ENCODE data around the gene TBC1D8.

The TBC1D8 gene

GRCh38 chr2:101105654-101106053 is 45.5 kb downstream of the TBC1D8 start:
- Histone ChIP-seq H3K4me2 (ENCODE audit: low read length) (no peak overlapping the region), H3K9me2 (replicated peaks; ENCODE audit: control insufficient read depth, low read length) (no peaks in the 10 kb centered on the region), H4K20me1 (ENCODE audit: control insufficient read depth, insufficient read depth, low read depth, low read length) (no peaks in the 10 kb centered on the region), H3K27ac (ENCODE audit: low read depth, low read length) (no peak overlapping the region), H3K79me2 (ENCODE audit: control insufficient read depth, low read length) (no peaks in the 10 kb centered on the region), H3K4me3 (ENCODE audit: low read length) (no peak overlapping the region), H3F3A (ENCODE audit: control insufficient read depth, insufficient read depth) (no peaks in the 10 kb centered on the region), H3K4me1 (ENCODE audit: control insufficient read depth, low read length) (no peaks in the 10 kb centered on the region), H3K27me3 (ENCODE audit: control insufficient read depth, low read length) (no peaks in the 10 kb centered on the region), H3K36me3 (ENCODE audit: control insufficient read depth, low read length) (no peaks in the 10 kb centered on the region), H3K9me3 (ENCODE audit: control insufficient read depth, insufficient read depth, low read length) (no peaks in the 10 kb centered on the region)
- TF ChIP-seq EZH2phosphoT487 (IDR thresholded peaks at IDR 0.05; ENCODE audit: borderline replicate concordance, low read length), result no peak

GRCh38 chr2:101097638-101098037 is 53.5 kb downstream of the TBC1D8 start:
- Histone ChIP-seq H3K9me2 (replicated peaks; ENCODE audit: control insufficient read depth, low read length) (no peaks in the 10 kb centered on the region), H3K79me2 (ENCODE audit: control insufficient read depth, low read length) (no peaks in the 10 kb centered on the region), H3K4me3 (ENCODE audit: low read length) (no peak overlapping the region), H3K4me1 (ENCODE audit: control insufficient read depth, low read length) (no peaks in the 10 kb centered on the region), H3K4me2 (ENCODE audit: low read length) (no peak overlapping the region), H3K27me3 (ENCODE audit: control insufficient read depth, low read length) (no peaks in the 10 kb centered on the region), H4K20me1 (ENCODE audit: control insufficient read depth, insufficient read depth, low read depth, low read length) (no peaks in the 10 kb centered on the region), H3K27ac (ENCODE audit: low read depth, low read length) (no peak overlapping the region), H3F3A (ENCODE audit: control insufficient read depth, insufficient read depth) (no peaks in the 10 kb centered on the region), H3K9me3 (ENCODE audit: control insufficient read depth, insufficient read depth, low read length) (no peaks in the 10 kb centered on the region), H3K36me3 (ENCODE audit: control insufficient read depth, low read length) (no peaks in the 10 kb centered on the region)
- TF ChIP-seq, protein P1, sequence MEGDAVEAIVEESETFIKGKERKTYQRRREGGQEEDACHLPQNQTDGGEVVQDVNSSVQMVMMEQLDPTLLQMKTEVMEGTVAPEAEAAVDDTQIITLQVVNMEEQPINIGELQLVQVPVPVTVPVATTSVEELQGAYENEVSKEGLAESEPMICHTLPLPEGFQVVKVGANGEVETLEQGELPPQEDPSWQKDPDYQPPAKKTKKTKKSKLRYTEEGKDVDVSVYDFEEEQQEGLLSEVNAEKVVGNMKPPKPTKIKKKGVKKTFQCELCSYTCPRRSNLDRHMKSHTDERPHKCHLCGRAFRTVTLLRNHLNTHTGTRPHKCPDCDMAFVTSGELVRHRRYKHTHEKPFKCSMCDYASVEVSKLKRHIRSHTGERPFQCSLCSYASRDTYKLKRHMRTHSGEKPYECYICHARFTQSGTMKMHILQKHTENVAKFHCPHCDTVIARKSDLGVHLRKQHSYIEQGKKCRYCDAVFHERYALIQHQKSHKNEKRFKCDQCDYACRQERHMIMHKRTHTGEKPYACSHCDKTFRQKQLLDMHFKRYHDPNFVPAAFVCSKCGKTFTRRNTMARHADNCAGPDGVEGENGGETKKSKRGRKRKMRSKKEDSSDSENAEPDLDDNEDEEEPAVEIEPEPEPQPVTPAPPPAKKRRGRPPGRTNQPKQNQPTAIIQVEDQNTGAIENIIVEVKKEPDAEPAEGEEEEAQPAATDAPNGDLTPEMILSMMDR (IDR thresholded peaks at IDR 0.05; ENCODE audit: low read depth, low read length, poor library complexity, severe bottlenecking), result no peak
- TF ChIP-seq EZH2phosphoT487 (IDR thresholded peaks at IDR 0.05; ENCODE audit: borderline replicate concordance, low read length), result no peak

DNA sequence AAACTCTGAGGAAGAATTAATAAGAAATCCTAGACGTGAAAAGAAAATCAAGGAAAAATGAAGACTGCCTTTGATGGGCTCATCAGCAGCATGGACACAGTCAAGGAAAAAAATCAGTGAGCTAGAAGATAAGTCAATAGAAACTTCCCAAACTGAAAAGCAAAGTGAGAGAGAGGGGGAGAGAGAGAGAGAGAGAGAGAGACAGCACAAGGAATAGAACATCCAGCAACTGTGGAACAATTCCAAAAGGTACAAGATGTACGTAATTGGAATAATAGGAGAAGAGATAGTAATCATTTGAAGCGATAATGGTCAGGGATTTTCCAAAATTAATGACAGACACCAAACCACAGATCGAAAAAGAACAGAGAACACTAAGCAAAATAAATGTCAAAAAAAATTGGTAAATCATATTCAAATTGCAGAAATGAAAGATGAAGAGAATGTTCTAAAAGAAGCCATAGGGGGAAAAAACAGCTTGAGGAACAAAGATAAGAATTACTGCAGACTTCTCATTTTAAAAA is 54.5 kb downstream of the TBC1D8 start:
- Histone ChIP-seq H3K27ac (ENCODE audit: low read depth, low read length) (no peak overlapping the region), H3K4me3 (ENCODE audit: low read length) (no peak overlapping the region), H3K9me2 (replicated peaks; ENCODE audit: control insufficient read depth, low read length) (no peaks in the 10 kb centered on the region), H3K79me2 (ENCODE audit: control insufficient read depth, low read length) (no peaks in the 10 kb centered on the region), H3K9me3 (ENCODE audit: control insufficient read depth, insufficient read depth, low read length) (no peaks in the 10 kb centered on the region), H3K4me1 (ENCODE audit: control insufficient read depth, low read length) (no peaks in the 10 kb centered on the region), H4K20me1 (ENCODE audit: control insufficient read depth, insufficient read depth, low read depth, low read length) (no peaks in the 10 kb centered on the region), H3F3A (ENCODE audit: control insufficient read depth, insufficient read depth) (no peaks in the 10 kb centered on the region), H3K4me2 (ENCODE audit: low read length) (no peak overlapping the region), H3K36me3 (ENCODE audit: control insufficient read depth, low read length) (no peaks in the 10 kb centered on the region), H3K27me3 (ENCODE audit: control insufficient read depth, low read length) (no peaks in the 10 kb centered on the region)
- no peak for TF ChIP-seq EZH2phosphoT487 (IDR thresholded peaks at IDR 0.05; ENCODE audit: borderline replicate concordance, low read length)
- TF ChIP-seq, protein P1 (IDR thresholded peaks at IDR 0.05; ENCODE audit: low read depth, low read length, poor library complexity, severe bottlenecking), result no peak

- H3K27me3 ChIP-seq (ENCODE audit: control insufficient read depth, low read length), result no peaks in the 10 kb centered on the region
- H3K79me2 ChIP-seq (ENCODE audit: control insufficient read depth, low read length), result no peaks in the 10 kb centered on the region
- H3K36me3 ChIP-seq (ENCODE audit: control insufficient read depth, low read length), result no peaks in the 10 kb centered on the region
- TF ChIP-seq EZH2phosphoT487 (IDR thresholded peaks at IDR 0.05; ENCODE audit: borderline replicate concordance, low read length), result no peak
- TF ChIP-seq, protein P1 (IDR thresholded peaks at IDR 0.05; ENCODE audit: low read depth, low read length, poor library complexity, severe bottlenecking), result no peak
- no peak overlapping the region for H3K27ac ChIP-seq (ENCODE audit: low read depth, low read length)
- H3K4me3 ChIP-seq (ENCODE audit: low read length), result no peak overlapping the region
- no peaks in the 10 kb centered on the region for H3K9me3 ChIP-seq (ENCODE audit: control insufficient read depth, insufficient read depth, low read length)
- no peaks in the 10 kb centered on the region for H3K9me2 ChIP-seq (replicated peaks; ENCODE audit: control insufficient read depth, low read length)
- no peak overlapping the region for H3K4me2 ChIP-seq (ENCODE audit: low read length)
- H4K20me1 ChIP-seq (ENCODE audit: control insufficient read depth, insufficient read depth, low read depth, low read length), result no peaks in the 10 kb centered on the region
- H3F3A ChIP-seq (ENCODE audit: control insufficient read depth, insufficient read depth), result no peaks in the 10 kb centered on the region
- no peaks in the 10 kb centered on the region for H3K4me1 ChIP-seq (ENCODE audit: control insufficient read depth, low read length)
These were observed 56.8 kb downstream of the TBC1D8 start for GRCh38 chr2:101094351-101094750.

Measured in DOHH2 (cell line).